ENCODE measurements around the gene MTMR1.

The MTMR1 gene

GRCh38 chrX:150655788-150656187 is 37.4 kb upstream of the MTMR1 start (continued):
- TF ChIP-seq CREB5 (CRISPR knock-in tag; IDR thresholded peaks at IDR 0.05; ENCODE audit: low read depth): no peak
- TF ChIP-seq ARNTL (CRISPR knock-in tag; IDR thresholded peaks at IDR 0.05; ENCODE audit: borderline replicate concordance, low read depth): no peak
- TF ChIP-seq TOX (CRISPR knock-in tag; IDR thresholded peaks at IDR 0.05; ENCODE audit: borderline replicate concordance): no peak
- TF ChIP-seq ZNF565 (CRISPR knock-in tag; conservative IDR thresholded peaks at IDR 0.05; ENCODE audit: low read depth): no peak
- TF ChIP-seq ZC3H10 (CRISPR knock-in tag; IDR thresholded peaks at IDR 0.05): no peak
- no peak for TF ChIP-seq ZNF8 (CRISPR knock-in tag; IDR thresholded peaks at IDR 0.05)
- no peak for TF ChIP-seq BACH2 (CRISPR knock-in tag; IDR thresholded peaks at IDR 0.05; ENCODE audit: borderline replicate concordance)

- no peak for ATAC-seq
- TF ChIP-seq ISL1 (CRISPR knock-in tag; IDR thresholded peaks at IDR 0.05) (no peak), BACH2 (CRISPR knock-in tag; IDR thresholded peaks at IDR 0.05; ENCODE audit: borderline replicate concordance) (no peak), CSRNP3 (CRISPR knock-in tag; IDR thresholded peaks at IDR 0.05) (no peak), ZFP30 (CRISPR knock-in tag; IDR thresholded peaks at IDR 0.05) (no peak), ESRRG (CRISPR knock-in tag; IDR thresholded peaks at IDR 0.05) (no peak), ZNF8 (CRISPR knock-in tag; IDR thresholded peaks at IDR 0.05) (no peak), RARB (CRISPR knock-in tag; IDR thresholded peaks at IDR 0.05) (no peak), TCF4 (CRISPR knock-in tag; IDR thresholded peaks at IDR 0.05; ENCODE audit: borderline replicate concordance) (no peak), OSR1 (CRISPR knock-in tag; IDR thresholded peaks at IDR 0.05) (no peak), ZFP3 (CRISPR knock-in tag; IDR thresholded peaks at IDR 0.05) (no peak), PPARA (CRISPR knock-in tag; IDR thresholded peaks at IDR 0.05; ENCODE audit: borderline replicate concordance) (no peak), GLIS3 (CRISPR knock-in tag; IDR thresholded peaks at IDR 0.05) (no peak), ARNTL (CRISPR knock-in tag; IDR thresholded peaks at IDR 0.05; ENCODE audit: borderline replicate concordance, low read depth) (no peak), ZC3H10 (CRISPR knock-in tag; IDR thresholded peaks at IDR 0.05) (no peak), POU6F1 (CRISPR knock-in tag; IDR thresholded peaks at IDR 0.05; ENCODE audit: borderline replicate concordance, low read depth) (no peak), SNAI2 (CRISPR knock-in tag; IDR thresholded peaks at IDR 0.05) (no peak), ZNF70 (CRISPR knock-in tag; IDR thresholded peaks at IDR 0.05) (no peak), TSHZ2 (CRISPR knock-in tag; IDR thresholded peaks at IDR 0.05) (no peak)
Observed at GRCh38 chrX:150663073-150663472, 30.1 kb upstream of the MTMR1 start.

GRCh38 chrX:150664290-150664689 is 28.9 kb upstream of the MTMR1 start:
- ATAC-seq: no peak; the same call in 2 of the 3 replicates
- no peak for TF ChIP-seq SNAI2 (CRISPR knock-in tag; IDR thresholded peaks at IDR 0.05)
- TF ChIP-seq PATZ1 (CRISPR knock-in tag; IDR thresholded peaks at IDR 0.05; ENCODE audit: borderline replicate concordance): no peak
- TF ChIP-seq ISL1 (CRISPR knock-in tag; IDR thresholded peaks at IDR 0.05): no peak
- TF ChIP-seq TSHZ2 (CRISPR knock-in tag; IDR thresholded peaks at IDR 0.05): no peak
- TF ChIP-seq GLIS3 (CRISPR knock-in tag; IDR thresholded peaks at IDR 0.05): no peak
- no peak for TF ChIP-seq ARNTL (CRISPR knock-in tag; IDR thresholded peaks at IDR 0.05; ENCODE audit: borderline replicate concordance, low read depth)
- TF ChIP-seq ZFP30 (CRISPR knock-in tag; IDR thresholded peaks at IDR 0.05): no peak
- TF ChIP-seq ESRRG (CRISPR knock-in tag; IDR thresholded peaks at IDR 0.05): no peak
- TF ChIP-seq CSDC2 (CRISPR knock-in tag; IDR thresholded peaks at IDR 0.05): no peak
- no peak for TF ChIP-seq ZNF565 (CRISPR knock-in tag; conservative IDR thresholded peaks at IDR 0.05; ENCODE audit: low read depth)
- no peak for TF ChIP-seq ZNF70 (CRISPR knock-in tag; IDR thresholded peaks at IDR 0.05)
- no peak for TF ChIP-seq ZC3H10 (CRISPR knock-in tag; IDR thresholded peaks at IDR 0.05)
- no peak for TF ChIP-seq TOX (CRISPR knock-in tag; IDR thresholded peaks at IDR 0.05; ENCODE audit: borderline replicate concordance)
- TF ChIP-seq RARB (CRISPR knock-in tag; IDR thresholded peaks at IDR 0.05): no peak
- no peak for TF ChIP-seq ZNF8 (CRISPR knock-in tag; IDR thresholded peaks at IDR 0.05)
- TF ChIP-seq OSR1 (CRISPR knock-in tag; IDR thresholded peaks at IDR 0.05): no peak
- TF ChIP-seq BACH2 (CRISPR knock-in tag; IDR thresholded peaks at IDR 0.05; ENCODE audit: borderline replicate concordance): no peak
- TF ChIP-seq TCF4 (CRISPR knock-in tag; IDR thresholded peaks at IDR 0.05; ENCODE audit: borderline replicate concordance): no peak
